Hindlimb muscle (tissue), 1 donor: Measurements from ENCODE around the gene PLXNB1. TPM values are rescaled to one million over a fixed set of nuclear protein-coding genes. Genes with fewer than 3 reads are reported as not detected.
"Not testable (repeated sequence)": the region's sequence is repeated elsewhere in the genome, so short reads cannot be mapped to it uniquely, and the experiment has no call there.

Experiments
- DNase-seq: peaks from one replicate; pipeline ENCODE4 v3.0.0-alpha.2; 2013
- polyA plus RNA-seq: library from polyadenylated mRNA; unstranded; fragments of 120-200 nt; gene quantifications from one replicate; pipeline ENCODE4 v1.2.1, GENCODE V29; 2013; ENCODE audit not compliant: insufficient read length

The PLXNB1 gene, protein sequence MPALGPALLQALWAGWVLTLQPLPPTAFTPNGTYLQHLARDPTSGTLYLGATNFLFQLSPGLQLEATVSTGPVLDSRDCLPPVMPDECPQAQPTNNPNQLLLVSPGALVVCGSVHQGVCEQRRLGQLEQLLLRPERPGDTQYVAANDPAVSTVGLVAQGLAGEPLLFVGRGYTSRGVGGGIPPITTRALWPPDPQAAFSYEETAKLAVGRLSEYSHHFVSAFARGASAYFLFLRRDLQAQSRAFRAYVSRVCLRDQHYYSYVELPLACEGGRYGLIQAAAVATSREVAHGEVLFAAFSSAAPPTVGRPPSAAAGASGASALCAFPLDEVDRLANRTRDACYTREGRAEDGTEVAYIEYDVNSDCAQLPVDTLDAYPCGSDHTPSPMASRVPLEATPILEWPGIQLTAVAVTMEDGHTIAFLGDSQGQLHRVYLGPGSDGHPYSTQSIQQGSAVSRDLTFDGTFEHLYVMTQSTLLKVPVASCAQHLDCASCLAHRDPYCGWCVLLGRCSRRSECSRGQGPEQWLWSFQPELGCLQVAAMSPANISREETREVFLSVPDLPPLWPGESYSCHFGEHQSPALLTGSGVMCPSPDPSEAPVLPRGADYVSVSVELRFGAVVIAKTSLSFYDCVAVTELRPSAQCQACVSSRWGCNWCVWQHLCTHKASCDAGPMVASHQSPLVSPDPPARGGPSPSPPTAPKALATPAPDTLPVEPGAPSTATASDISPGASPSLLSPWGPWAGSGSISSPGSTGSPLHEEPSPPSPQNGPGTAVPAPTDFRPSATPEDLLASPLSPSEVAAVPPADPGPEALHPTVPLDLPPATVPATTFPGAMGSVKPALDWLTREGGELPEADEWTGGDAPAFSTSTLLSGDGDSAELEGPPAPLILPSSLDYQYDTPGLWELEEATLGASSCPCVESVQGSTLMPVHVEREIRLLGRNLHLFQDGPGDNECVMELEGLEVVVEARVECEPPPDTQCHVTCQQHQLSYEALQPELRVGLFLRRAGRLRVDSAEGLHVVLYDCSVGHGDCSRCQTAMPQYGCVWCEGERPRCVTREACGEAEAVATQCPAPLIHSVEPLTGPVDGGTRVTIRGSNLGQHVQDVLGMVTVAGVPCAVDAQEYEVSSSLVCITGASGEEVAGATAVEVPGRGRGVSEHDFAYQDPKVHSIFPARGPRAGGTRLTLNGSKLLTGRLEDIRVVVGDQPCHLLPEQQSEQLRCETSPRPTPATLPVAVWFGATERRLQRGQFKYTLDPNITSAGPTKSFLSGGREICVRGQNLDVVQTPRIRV (N-terminal part only)
- polyA plus RNA-seq = 32.2 TPM

GRCh38 chr3:48429960-48430707, at the start of gene PLXNB1:
Gene PLXNB1 (minus strand): TSS chr3:48430086. CDS start chr3:48424611, 5,475 bp downstream.
- no peak for DNase-seq

DNA sequence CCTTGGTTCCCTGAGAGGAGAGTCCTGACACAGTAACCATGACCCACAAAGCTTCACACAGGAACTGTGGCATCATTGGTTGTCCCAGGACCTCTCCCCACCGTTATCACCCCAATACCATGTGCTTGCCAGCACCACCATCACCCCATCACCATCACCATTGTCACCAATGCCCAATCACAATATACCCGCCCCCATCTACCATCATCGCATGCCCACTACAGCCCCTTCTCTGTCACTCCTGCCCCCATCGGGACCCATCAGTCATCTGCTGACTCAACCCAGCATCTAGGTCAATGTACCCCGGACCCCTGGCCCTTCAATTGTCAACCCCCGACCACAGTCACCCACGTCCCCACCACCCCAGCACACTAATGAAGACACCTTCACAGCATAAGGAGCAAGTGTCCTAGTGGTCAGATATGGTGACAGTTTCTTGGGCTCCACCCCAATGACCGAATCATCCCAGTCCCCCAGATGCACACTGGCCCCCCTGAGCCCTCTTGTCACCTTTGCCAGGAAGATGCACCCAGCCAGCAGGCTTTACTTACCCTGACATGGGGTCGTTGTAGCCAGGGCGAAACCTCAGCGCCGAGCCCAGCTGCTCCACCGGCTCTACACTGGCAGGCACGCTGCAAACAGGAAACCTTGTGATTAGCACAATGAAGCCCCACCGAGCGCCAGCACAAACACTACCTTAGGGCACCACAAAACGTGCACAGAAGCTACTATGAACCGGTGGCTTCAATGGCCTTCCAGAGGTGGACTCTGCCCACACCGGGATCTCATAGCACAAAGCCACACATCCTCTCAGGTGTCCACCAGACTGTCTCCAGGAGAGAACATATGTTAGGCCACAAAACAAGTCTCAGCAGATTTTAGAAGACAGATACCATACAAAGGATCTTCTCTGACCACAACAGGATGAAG, 49.0 kb upstream of the PLXNB1 start:
- DNase-seq = no peak

DNA sequence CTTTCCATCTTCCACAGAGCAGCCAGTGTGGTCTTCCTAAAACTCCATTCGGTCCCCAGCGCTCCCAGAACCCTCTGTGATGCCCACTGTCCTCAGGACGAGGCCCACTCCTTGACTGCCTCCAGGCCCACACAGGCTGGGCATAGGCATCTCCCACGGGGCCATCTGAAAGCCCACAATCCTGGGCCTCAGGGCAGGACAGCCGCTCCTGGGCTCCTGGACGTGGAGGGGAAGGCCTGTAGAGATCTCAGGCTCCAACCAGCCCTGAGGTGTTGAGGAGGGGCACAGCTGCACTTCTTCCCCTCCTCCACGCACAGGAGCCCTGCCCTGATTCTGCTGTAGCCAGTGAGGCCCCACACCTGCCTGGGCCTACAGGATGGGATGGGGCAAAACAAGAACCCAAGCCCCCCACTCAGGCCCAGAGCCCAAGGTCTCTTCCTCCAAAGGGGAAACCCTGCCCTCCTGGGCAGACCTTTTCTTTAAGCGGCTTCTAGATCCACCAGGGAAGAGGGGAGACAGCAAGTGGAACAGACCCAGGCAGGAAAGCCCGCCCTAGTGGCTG, 48.2 kb upstream of the PLXNB1 start:
- DNase-seq = no peak

DNA sequence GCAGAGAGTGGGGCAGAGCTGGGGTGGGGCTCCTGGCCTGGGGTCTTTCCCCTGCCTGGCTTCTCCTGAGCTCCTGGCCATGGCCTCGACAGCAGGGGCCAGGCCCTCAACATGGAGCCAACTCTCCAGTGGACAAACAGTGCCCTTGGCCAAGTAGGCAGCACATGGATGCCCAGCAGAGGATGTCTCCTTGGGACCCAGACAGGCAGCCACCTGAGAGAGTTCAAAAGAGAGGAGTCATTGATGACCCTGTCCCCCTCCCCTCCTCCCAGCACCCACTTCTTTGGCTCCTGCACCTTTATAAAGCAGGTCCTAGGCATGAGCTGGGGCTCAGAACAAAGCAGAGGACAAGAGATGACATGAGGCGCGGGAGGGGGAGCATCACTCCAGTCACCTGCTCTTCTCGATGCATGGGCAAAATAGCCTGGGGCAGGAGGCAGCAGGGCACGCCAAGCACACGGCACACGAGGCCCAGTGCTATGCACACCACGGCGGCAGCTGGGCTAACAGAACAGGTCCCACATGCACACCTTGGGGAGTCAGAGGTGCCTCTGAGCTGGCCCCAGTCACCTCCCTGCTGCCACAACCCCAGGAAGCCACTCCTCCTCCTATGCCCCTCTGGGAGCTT, 46.7 kb upstream of the PLXNB1 start:
- DNase-seq = no peak

DNA sequence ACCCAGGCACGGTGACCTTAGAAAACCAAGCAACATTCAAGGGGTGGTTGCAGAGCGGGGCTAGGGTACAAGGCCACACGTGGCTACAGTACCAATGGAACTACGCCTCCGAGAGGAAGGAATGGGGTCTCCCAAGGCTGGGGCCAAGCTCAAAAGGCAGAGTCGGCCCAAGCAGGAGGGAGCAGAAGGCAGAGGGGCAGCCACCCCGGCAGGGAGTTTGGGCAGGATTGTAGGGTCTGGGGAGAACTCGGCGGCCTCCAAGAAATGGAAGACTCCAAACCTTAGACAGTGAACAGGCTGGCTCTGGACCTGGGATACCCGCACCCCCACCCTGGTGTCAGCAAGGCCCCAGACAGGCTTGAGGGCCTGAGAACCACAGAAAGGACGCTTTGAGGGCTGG, 45.3 kb upstream of the PLXNB1 start:
- no peak for DNase-seq

- DNase-seq = no peak
Measured at GRCh38 chr3:48474619-48475018, 44.7 kb upstream of the PLXNB1 start.

DNA sequence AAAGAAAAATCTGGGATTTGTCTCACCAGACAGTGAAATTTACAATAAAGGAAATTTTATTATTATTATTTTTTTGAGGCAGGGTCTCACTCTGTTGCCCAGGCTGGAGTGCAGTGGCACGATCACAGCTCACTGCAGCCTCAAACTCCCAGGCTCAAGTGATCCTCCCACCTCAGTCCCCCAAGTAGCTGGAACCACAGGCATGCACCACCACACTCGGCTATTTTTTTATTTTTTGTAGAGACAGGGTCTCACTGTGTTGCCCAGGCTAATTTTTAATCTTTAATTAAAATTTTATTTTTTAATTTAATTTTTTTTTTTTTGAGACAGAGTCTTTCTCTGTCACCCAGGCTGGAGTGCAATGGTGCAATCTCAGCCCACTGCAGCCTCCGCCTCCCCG, 44.1 kb upstream of the PLXNB1 start:
- not testable (repeated sequence) for DNase-seq

DNA sequence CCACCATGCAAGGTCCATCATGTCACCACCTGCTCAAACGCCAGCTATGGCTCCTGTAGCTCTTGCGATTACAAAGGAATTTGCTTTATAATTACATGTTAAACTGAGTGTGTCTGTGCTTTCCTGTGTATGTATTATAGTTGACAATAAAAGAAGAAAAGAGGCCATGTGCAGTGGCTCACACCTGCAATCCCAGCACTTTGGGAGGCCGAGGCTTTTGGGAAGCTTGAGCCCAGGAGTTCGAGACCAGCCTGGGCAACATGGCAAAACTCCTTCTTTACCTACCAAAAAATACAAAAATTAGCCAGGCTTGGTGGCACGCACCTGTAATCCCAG, 43.7 kb upstream of the PLXNB1 start:
- DNase-seq = no peak

GRCh38 chr3:48472923-48473616, 43.2 kb upstream of the PLXNB1 start:
- DNase-seq = peak; percentile 84

GRCh38 chr3:48472673-48472922, 42.7 kb upstream of the PLXNB1 start:
- no peak for DNase-seq

DNA sequence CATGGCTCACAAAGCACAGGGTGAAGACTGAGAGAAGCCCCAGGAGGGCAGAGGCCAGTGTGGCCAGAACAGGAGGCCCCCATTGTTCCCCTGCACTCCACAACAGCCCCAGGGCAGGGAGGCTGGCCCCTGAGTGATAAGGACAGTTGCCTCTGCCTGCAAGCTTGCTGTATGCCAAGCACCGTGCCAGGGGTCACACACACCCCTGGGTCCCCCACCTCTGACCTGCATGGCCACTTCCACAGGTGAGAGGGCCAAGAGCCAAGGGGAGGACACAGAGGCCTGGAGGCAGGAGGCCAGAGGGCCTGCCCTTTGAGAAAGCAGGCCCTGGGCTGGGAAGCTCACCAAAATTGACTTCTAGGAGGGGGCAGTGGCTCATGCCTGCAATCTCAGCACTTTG, 40.4 kb upstream of the PLXNB1 start:
- no peak for DNase-seq

- no peak for DNase-seq
Measured at GRCh38 chr3:48469046-48469915, 39.4 kb upstream of the PLXNB1 start.

GRCh38 chr3:48468329-48468731, 38.4 kb upstream of the PLXNB1 start:
- DNase-seq = no peak

GRCh38 chr3:48467473-48468267, 37.8 kb upstream of the PLXNB1 start:
- no peak for DNase-seq

GRCh38 chr3:48467110-48467454, 37.2 kb upstream of the PLXNB1 start:
- DNase-seq = no peak

- no peak for DNase-seq
Measured at GRCh38 chr3:48466386-48467109, 36.7 kb upstream of the PLXNB1 start.
